Right lobe of liver (tissue), 6 donors: ENCODE measurements around the gene SSBP3. TPM values are rescaled to one million over a fixed set of nuclear protein-coding genes. Genes with fewer than 3 reads are reported as not detected.

Experiments
- ATAC-seq, 4 donors: fragments of 200-7000 bp; cut with Tn5 transposase; one replicate each; pipeline ENCODE4 v1.9.1; 2020; ENCODE audit warnings: mild to moderate bottlenecking in 4 of 4, moderate library complexity in 4 of 4
- DNase-seq, 3 donors: peaks; one replicate each; pipeline ENCODE4 v3.0.0-alpha.2; 2020
- H3K27ac ChIP-seq, 3 donors: fragments of 200-600 bp; one replicate each; pipeline ENCODE4 v1.8.0; 2022
- H3K27me3 ChIP-seq, 2 donors: fragments of 200-600 bp; one replicate each; pipeline ENCODE4 v1.8.0; 2022
- H3K36me3 ChIP-seq, 4 donors: fragments of 200-600 bp; sonication (generic) in 1 of 4; one replicate each; pipeline versions ENCODE4 v1.5.1 to v1.8.0; 2017 to 2022; ENCODE audit warnings: control low read depth in 1 of 4
- H3K4me1 ChIP-seq, 4 donors: fragments of 200-600 bp; sonication (generic) in 1 of 4; one replicate each; pipeline versions ENCODE4 v1.5.1 to v1.8.0; 2017 to 2022; ENCODE audit warnings: control low read depth in 1 of 4
- H3K4me3 ChIP-seq, 3 donors: fragments of 200-600 bp; one replicate each; pipeline ENCODE4 v1.8.0; 2022
- H3K9me3 ChIP-seq, 4 donors: fragments of 200-600 bp; sonication (generic) in 1 of 4; one replicate each; pipeline versions ENCODE4 v1.5.1 to v1.8.0; 2017 to 2022; ENCODE audit warnings: control low read depth in 1 of 4
- CTCF ChIP-seq, 4 donors: fragments of 200-600 bp in 3 of 4; fragments of 450-650 bp in 1 of 4; IDR thresholded peaks; one replicate each; pipeline versions ENCODE4 v1.5.1 to v1.8.0; 2016 to 2022; ENCODE audit warnings: antibody characterized with exemption in 4 of 4, mild to moderate bottlenecking in 2 of 4
- POLR2A ChIP-seq: fragments of 450-650 bp; IDR thresholded peaks from one replicate; pipeline ENCODE4 v1.6.1; 2017; ENCODE audit warnings: antibody characterized with exemption, mild to moderate bottlenecking
- WGBS: methylation state at CpG from one replicate; pipeline ENCODE4 v1.1.6; 2018; ENCODE audit warnings: low coverage, low lambda C conversion rate; ENCODE audit not compliant: insufficient coverage; ENCODE audit errors: missing lambda C conversion rate; 5-methylcytosine and 5-hydroxymethylcytosine counted together
- intact Hi-C, 2 donors: fragments of 100-400 bp; cut with DNase I; formaldehyde crosslinking; loops; one replicate each; pipeline versions ENCODE4 v1.11.2 to v1.14.1; 2022
- total RNA-seq, 6 experiments: library from RNA; depleted of rRNA in 2 of 6; stranded (reverse); fragments of >200 nt in 2 of 6; fragmentation: NEBNext Ultra II Directional in 3 of 6; extraction: Animal tissue kit (Norgen Biotek cat#: 25700) in 3 of 6; gene quantifications; one replicate each; pipeline versions ENCODE4 v1.1.0 to v1.2.4, GENCODE V29; 2016 to 2023
- donor health status: DM: no; HTN: yes; CAD: no.
- donor health status: DM: no; HTN: no; CAD: no.
- donor health status: DM: no; HTN: no; CAD: no.
- donor health status: DM: no; HTN: yes; CAD: no.
- donor health status: DM: no; HTN: yes; CAD: no.

SSBP3 gene
- total RNA-seq, 6 experiments from 2014 or later: 19.4 to 34.1 (median 24.4) TPM

- H3K9me3 ChIP-seq: no peaks in the 10 kb centered on the region
- no peak overlapping the region for H3K27ac ChIP-seq
- ATAC-seq (no peak), DNase-seq (no peak)
- TF ChIP-seq CTCF (IDR thresholded peaks at IDR 0.05) (no peak), POLR2A (no peak)
- peaks cover 0 to 25% (median 8%) of the 10 kb centered on the region in 4 donors for H3K4me1 ChIP-seq
- intact Hi-C loops: no loop called here
- H3K27me3 ChIP-seq: no peaks in the 10 kb centered on the region
- no peaks in the 10 kb centered on the region for H3K36me3 ChIP-seq
- no peak overlapping the region for H3K4me3 ChIP-seq
- WGBS: 87% methylated on average over 10 of the region's 10 CpGs
Measured at GRCh38 chr1:54284781-54285529, 121.2 kb downstream of the SSBP3 start.

- TF ChIP-seq POLR2A: no peak
- H3K27me3 ChIP-seq: no peaks in the 10 kb centered on the region
- no peaks in the 10 kb centered on the region for H3K9me3 ChIP-seq
- no peak overlapping the region for H3K27ac ChIP-seq
- DNase-seq (no peak), ATAC-seq (no peak)
- H3K36me3 ChIP-seq: no peaks in the 10 kb centered on the region
- H3K4me1 ChIP-seq: peaks cover 0 to 30% (median 9%) of the 10 kb centered on the region in 4 donors
- intact Hi-C loops: no loop called here
- H3K4me3 ChIP-seq: no peak overlapping the region
- 82% methylated on average over 6 of the region's 8 CpGs for WGBS
Measured at GRCh38 chr1:54283635-54284385, 122.4 kb downstream of the SSBP3 start.

GRCh38 chr1:54282101-54282847 is 123.9 kb downstream of the SSBP3 start:
- ATAC-seq: peak in 1 of 4 donors; percentile 11
- TF ChIP-seq POLR2A: no peak
- no peak for TF ChIP-seq CTCF (IDR thresholded peaks at IDR 0.05)
- Histone ChIP-seq H3K9me3 (no peaks in the 10 kb centered on the region), H3K36me3 (no peaks in the 10 kb centered on the region), H3K27me3 (no peaks in the 10 kb centered on the region), H3K27ac (peak overlapping the region in 1 of 3 donors; percentile 26), H3K4me3 (no peak overlapping the region), H3K4me1 (peaks cover 0 to 39% (median 13%) of the 10 kb centered on the region in 4 donors)
- DNase-seq: no peak
- 60% methylated on average over 8 of the region's 16 CpGs for WGBS
- intact Hi-C loops: no loop called here

GRCh38 chr1:54280651-54281050 is 125.5 kb downstream of the SSBP3 start:
- no peak overlapping the region for H3K4me3 ChIP-seq
- 91% methylated on average over 12 of the region's 12 CpGs for WGBS
- DNase-seq (no peak), ATAC-seq (no peak)
- intact Hi-C loops: no loop called here
- H3K4me1 ChIP-seq: peaks cover 0 to 54% (median 21%) of the 10 kb centered on the region in 4 donors
- H3K9me3 ChIP-seq: no peaks in the 10 kb centered on the region
- no peaks in the 10 kb centered on the region for H3K36me3 ChIP-seq
- no peaks in the 10 kb centered on the region for H3K27me3 ChIP-seq
- no peak overlapping the region for H3K27ac ChIP-seq
- no peak for TF ChIP-seq CTCF (IDR thresholded peaks at IDR 0.05)
- no peak for TF ChIP-seq POLR2A
